Adrenal gland (tissue), 12 donors: ENCODE results near the gene DNAH8. TPM values are rescaled to one million over a fixed set of nuclear protein-coding genes. Genes with fewer than 3 reads are reported as not detected.

ENCODE experiments used
- DNase-seq, 7 donors: peaks; one replicate each; pipeline ENCODE4 v3.0.0-alpha.2; 2019 to 2020
- H3K27ac ChIP-seq, 5 donors: fragments of 200-600 bp; sonication (generic) in 4 of 5; 1 replicate in 3 of 5; 2 replicates in 2 of 5; pipeline versions ENCODE4 v1.5.1 to v1.8.0; 2016 to 2020; ENCODE audit warnings: mild to moderate bottlenecking in 1 of 5
- H3K27me3 ChIP-seq: fragments of 200-600 bp; 2 replicates; pipeline ENCODE4 v1.8.0; 2021
- H3K36me3 ChIP-seq, 2 donors: fragments of 200-600 bp; replicated peaks in 1 of 2; 1 replicate in 1 of 2; 2 replicates in 1 of 2; pipeline versions ENCODE4 v1.5.1 to v1.8.0; 2018 to 2022
- H3K4me1 ChIP-seq, 2 donors: fragments of 200-600 bp; replicated peaks in 1 of 2; 1 replicate in 1 of 2; 2 replicates in 1 of 2; pipeline versions ENCODE4 v1.5.1 to v1.8.0; 2018 to 2021
- H3K4me3 ChIP-seq, 4 donors: fragments of 200-600 bp; sonication (generic) in 3 of 4; one replicate each; pipeline ENCODE4 v1.5.1; 2016 to 2018
- H3K9me3 ChIP-seq, 3 donors: fragments of 200-600 bp; sonication (generic) in 1 of 3; replicated peaks in 1 of 3; 1 replicate in 2 of 3; 2 replicates in 1 of 3; pipeline versions ENCODE4 v1.5.1 to v1.8.0; 2016 to 2021
- CTCF ChIP-seq, 6 experiments: fragments of 450-650 bp in 4 of 6; fragments of 200-600 bp in 2 of 6; sonication (generic) in 1 of 6; IDR thresholded peaks; 1 replicate in 5 of 6; 2 replicates in 1 of 6; pipeline versions ENCODE4 v1.5.1 to v1.8.0; 2016 to 2021; ENCODE audit warnings: antibody characterized with exemption in 6 of 6, mild to moderate bottlenecking in 2 of 6, moderate library complexity in 1 of 6
- POLR2A ChIP-seq, 2 donors: fragments of 450-650 bp; IDR thresholded peaks; one replicate each; pipeline ENCODE4 v1.6.1; 2017; ENCODE audit warnings: antibody characterized with exemption in 2 of 2, mild to moderate bottlenecking in 2 of 2, moderate library complexity in 1 of 2
- WGBS, 4 donors: extraction: QIAGEN DNeasy Blood & Tissue Kit in 2 of 4; methylation state at CpG; one replicate each; pipeline versions ENCODE4 v1.1.5 to v1.1.7; 2013 to 2017; 5-methylcytosine and 5-hydroxymethylcytosine counted together
- intact Hi-C, 2 donors: fragments of 100-400 bp; cut with DNase I; formaldehyde crosslinking; loops; one replicate each; pipeline versions ENCODE4 v1.14.1 to v1.15.0; 2022 to 2023
- polyA plus RNA-seq, 3 donors: library from polyadenylated mRNA; stranded (reverse); fragments of 200-250 nt in 2 of 3; fragments of 350-450 nt in 1 of 3; fragmentation: Illumina TruSeq in 1 of 3; extraction: RNeasy Lipid Tissue Mini Kit (QIAGEN cat#74804) in 1 of 3; gene quantifications; one replicate each; pipeline ENCODE4 v1.2.3, GENCODE V29; 2013 to 2014
- total RNA-seq, 9 donors: library from RNA; depleted of rRNA in 4 of 9; stranded (reverse); fragments of >200 nt in 4 of 9; fragments of 120-200 nt in 1 of 9; fragmentation: NEBNext Ultra II Directional in 1 of 9; extraction: Animal tissue kit (Norgen Biotek cat#: 25700) in 1 of 9; gene quantifications; one replicate each; pipeline versions ENCODE4 v1.1.0 to v1.2.4, GENCODE V29; 2013 to 2023
- donor health status: healthy with polysubstance abuse.
- donor health status: Bipolar disorder and iron deficiency.
- donor health status: DM: yes; HTN: yes; CAD: no.
- donor health status: DM: no; HTN: no; CAD: no.
- donor health status: DM: no; HTN: no; CAD: no.
- donor health status: DM: yes; HTN: yes; CAD: no.

The DNAH8 gene
- total and polyA plus RNA-seq, 12 donors, result under 0.01 to 0.02 TPM; not detected in 10

GRCh38 chr6:38982470-38982869 is 267.4 kb downstream of the DNAH8 start:
- WGBS, 4 donors, result 51 to 59% (median 57%) methylated on average over 2 of the region's 2 CpGs
- DNase-seq, result no peak
- no peaks in the 10 kb centered on the region for H3K4me1 ChIP-seq
- no peak overlapping the region for H3K27ac ChIP-seq
- intact Hi-C loops, result no loop called here
- H3K9me3 ChIP-seq, result no peaks in the 10 kb centered on the region
- H3K4me3 ChIP-seq, result no peak overlapping the region
- TF ChIP-seq CTCF (IDR thresholded peaks at IDR 0.05) (no peak), POLR2A (IDR thresholded peaks at IDR 0.05) (no peak)
- H3K27me3 ChIP-seq, result peaks cover 24% of the 10 kb centered on the region
- H3K36me3 ChIP-seq, result no peaks in the 10 kb centered on the region

- Histone ChIP-seq H3K9me3 (no peaks in the 10 kb centered on the region), H3K27ac (no peak overlapping the region), H3K4me3 (no peak overlapping the region), H3K27me3 (peaks cover 18% of the 10 kb centered on the region), H3K4me1 (no peaks in the 10 kb centered on the region), H3K36me3 (no peaks in the 10 kb centered on the region)
- 83 to 89% (median 88%) methylated on average over 3 of the region's 3 CpGs for WGBS, 4 donors
- TF ChIP-seq CTCF (IDR thresholded peaks at IDR 0.05) (no peak), POLR2A (IDR thresholded peaks at IDR 0.05) (no peak)
- no peak for DNase-seq
- intact Hi-C loops, result no loop called here
These were observed 269.6 kb downstream of the DNAH8 start for GRCh38 chr6:38984723-38985122.

- no peaks in the 10 kb centered on the region for H3K9me3 ChIP-seq
- H3K27me3 ChIP-seq, result peaks cover 14% of the 10 kb centered on the region
- 80 to 92% (median 84%) methylated on average over 3 of the region's 3 CpGs for WGBS, 4 donors
- no peak overlapping the region for H3K4me3 ChIP-seq
- TF ChIP-seq POLR2A (IDR thresholded peaks at IDR 0.05) (no peak), CTCF (IDR thresholded peaks at IDR 0.05) (no peak)
- intact Hi-C loops, result no loop called here
- no peak for DNase-seq
- H3K27ac ChIP-seq, result no peak overlapping the region
- H3K4me1 ChIP-seq, result no peaks in the 10 kb centered on the region
- no peaks in the 10 kb centered on the region for H3K36me3 ChIP-seq
These were observed 270.7 kb downstream of the DNAH8 start for GRCh38 chr6:38985839-38986238.

GRCh38 chr6:38987503-38987902 is 272.4 kb downstream of the DNAH8 start:
- Histone ChIP-seq H3K4me1 (no peaks in the 10 kb centered on the region), H3K9me3 (no peaks in the 10 kb centered on the region), H3K4me3 (no peak overlapping the region), H3K27ac (no peak overlapping the region), H3K36me3 (no peaks in the 10 kb centered on the region), H3K27me3 (peaks cover 14% of the 10 kb centered on the region)
- DNase-seq, result no peak
- intact Hi-C loops, result no loop called here
- no peak for TF ChIP-seq CTCF (IDR thresholded peaks at IDR 0.05)
- no peak for TF ChIP-seq POLR2A (IDR thresholded peaks at IDR 0.05)
